ENCODE measurements around the gene APP.

GRCh38 chr21:25949701-25950100 is 220.9 kb downstream of the APP start:
- TF ChIP-seq, protein P1, sequence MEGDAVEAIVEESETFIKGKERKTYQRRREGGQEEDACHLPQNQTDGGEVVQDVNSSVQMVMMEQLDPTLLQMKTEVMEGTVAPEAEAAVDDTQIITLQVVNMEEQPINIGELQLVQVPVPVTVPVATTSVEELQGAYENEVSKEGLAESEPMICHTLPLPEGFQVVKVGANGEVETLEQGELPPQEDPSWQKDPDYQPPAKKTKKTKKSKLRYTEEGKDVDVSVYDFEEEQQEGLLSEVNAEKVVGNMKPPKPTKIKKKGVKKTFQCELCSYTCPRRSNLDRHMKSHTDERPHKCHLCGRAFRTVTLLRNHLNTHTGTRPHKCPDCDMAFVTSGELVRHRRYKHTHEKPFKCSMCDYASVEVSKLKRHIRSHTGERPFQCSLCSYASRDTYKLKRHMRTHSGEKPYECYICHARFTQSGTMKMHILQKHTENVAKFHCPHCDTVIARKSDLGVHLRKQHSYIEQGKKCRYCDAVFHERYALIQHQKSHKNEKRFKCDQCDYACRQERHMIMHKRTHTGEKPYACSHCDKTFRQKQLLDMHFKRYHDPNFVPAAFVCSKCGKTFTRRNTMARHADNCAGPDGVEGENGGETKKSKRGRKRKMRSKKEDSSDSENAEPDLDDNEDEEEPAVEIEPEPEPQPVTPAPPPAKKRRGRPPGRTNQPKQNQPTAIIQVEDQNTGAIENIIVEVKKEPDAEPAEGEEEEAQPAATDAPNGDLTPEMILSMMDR (IDR thresholded peaks at IDR 0.05): no peak
- no peak for TF ChIP-seq POLR2AphosphoS5 (IDR thresholded peaks at IDR 0.05)
- no peak for TF ChIP-seq POLR2A (IDR thresholded peaks at IDR 0.05)
